COLO668 (cell line): ENCODE data around the gene MTARC2.

Experiments used
- DNase-seq: peaks from one replicate; lab custom pipeline; 2025; ENCODE audit not compliant: unreplicated experiment; lab: John Stamatoyannopoulos, UW

Gene MTARC2

DNA sequence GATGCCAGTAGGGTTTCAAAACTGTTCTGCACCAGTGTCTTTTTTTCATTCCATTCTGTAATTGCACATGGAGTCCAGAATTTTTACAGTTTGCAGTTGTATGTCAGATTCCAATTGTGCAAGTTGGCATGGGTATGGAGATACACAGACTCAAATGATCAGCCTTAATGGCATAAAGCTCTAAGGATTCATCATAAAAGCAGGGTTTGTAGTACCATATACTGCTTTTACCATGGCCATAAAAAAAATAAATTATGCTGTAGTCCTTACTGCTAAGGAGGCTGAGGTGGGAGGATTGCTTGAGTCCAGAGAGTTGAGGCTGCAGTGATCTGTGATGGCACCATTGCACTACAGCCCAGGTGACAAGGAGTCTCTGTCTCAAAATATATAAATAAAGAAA, 48.9 kb downstream of the MTARC2 start:
- no peak for DNase-seq

DNA sequence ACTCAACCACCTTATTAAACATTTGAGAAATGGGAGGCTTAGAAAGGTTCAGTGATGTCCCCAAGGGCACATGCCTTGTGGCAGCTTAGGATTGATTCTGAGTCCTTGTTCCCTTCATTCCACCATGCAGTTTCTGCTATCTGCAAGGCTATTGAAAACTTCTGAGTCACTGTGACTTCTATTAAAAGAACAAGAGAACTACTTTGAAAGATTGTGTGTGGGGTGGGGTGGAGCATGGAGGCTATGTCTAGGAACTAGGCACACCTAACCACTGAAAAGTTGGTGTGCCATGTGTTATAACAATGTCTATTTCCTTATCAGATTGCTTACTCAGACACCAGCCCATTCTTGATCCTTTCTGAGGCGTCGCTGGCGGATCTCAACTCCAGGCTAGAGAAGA, 49.4 kb downstream of the MTARC2 start:
- DNase-seq: no peak

DNA sequence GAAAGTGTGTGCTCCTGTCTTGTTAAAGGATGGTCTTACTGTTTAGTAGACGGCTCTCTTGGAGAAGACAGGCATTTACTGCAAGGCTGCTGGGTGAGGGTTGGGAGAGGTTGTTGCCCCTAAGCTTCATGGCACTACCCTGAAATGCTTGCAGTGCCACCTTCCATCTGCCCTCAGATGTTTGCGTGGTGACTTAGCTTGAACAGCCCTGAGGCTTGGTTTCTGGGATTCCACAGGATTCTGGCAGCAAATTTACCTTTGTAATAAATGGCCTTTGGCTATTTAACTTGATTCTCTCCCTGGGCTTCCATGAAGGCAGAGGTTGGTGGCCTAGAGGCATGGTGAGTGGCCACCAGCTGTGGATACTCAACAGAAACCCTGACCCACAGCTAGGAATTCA, 50.2 kb downstream of the MTARC2 start:
- no peak for DNase-seq

DNA sequence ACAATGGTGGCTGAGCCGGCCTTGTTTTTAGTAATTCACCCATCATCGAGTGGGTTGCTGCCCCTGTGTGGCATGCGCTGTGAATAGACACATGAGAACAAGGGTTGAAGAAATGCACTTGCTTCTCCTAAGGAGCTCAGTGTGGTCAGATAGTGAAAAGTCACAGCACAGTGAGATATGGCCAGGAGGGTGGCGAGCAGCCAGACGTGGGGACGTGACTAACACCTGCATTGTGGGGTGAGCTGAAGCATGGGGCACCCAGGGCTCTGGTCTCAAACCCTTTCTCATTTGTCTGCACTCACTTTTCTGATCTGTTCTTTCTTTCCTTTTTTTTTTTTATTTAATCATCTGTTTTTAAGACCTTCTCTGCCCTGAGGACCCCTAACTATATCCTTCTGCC, 52.1 kb downstream of the MTARC2 start:
- no peak for DNase-seq

DNA sequence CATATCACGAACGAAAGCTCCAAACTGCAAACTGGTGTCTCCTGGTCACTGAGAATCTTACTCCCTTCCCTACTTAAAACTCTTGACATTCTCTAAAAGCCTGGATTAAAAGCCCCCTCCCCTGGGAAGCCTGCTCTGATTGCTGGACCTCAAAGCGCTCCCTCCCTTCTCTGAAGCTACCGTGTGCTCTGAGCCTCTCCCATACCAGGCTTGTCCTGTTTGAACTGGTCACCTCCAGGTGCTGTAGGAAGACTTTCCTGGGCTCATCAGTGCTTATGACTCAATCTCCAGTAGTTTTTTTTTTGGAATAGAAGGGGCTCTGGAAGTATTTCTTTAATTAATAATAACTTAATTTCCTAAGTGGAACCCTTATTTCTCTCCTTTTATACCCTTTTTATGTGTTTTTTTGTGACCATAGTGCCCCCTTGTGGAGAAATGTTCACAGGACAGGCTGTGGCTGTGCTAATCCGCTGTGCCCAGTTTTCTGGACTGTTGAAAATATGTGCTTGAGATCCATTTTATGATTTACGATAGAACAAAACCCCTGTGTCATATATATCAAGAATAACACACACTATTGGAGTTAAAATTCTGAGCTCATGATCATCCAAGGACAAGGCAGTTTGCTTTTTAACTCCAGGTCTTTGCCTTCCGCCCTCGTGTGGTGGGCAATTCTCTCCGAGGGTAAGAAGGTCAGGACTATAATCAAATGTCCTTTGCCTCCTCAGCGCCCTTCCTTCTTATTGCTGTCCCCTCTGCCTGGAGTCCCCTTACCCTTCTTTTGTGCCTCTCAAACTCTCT, 55.5 kb downstream of the MTARC2 start:
- no peak for DNase-seq

DNA sequence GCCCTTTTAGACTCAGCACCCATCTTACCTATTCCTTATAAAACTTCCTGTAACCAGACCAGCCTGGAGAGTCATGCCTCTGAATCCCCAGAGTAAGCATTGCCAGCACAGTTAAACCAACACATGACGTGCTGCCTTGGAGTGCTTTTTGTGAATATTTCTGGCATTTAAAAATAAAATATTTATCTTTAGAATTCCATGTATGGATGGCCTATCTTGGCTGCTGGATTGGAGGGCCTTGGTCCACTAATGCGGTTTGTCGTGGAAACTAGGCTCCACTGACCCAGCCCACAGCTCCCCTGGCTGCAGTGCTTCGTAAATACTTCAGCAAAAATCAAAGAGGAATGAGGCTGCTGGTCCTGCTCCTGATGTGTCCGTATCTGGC, 56.1 kb downstream of the MTARC2 start:
- no peak for DNase-seq

DNA sequence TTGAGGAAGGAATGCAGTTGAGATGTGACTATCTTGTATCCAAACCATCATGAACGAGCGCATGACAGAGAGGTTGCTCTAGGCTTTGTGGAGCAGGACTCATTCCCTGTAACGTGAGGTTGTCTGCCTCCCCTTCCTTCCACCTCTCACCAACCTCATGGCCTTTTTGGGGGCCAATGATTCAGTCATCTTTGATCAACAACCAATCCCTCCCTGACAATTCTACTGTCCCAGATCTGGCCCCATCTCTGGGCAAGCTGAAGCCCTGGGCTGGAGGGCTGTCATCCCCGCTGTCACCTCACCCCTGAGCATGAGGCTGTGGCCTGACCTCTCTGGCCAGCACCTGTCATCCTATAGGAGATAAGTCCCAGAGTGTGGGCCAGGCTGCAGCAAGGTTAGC, 58.3 kb downstream of the MTARC2 start:
- DNase-seq: no peak

DNA sequence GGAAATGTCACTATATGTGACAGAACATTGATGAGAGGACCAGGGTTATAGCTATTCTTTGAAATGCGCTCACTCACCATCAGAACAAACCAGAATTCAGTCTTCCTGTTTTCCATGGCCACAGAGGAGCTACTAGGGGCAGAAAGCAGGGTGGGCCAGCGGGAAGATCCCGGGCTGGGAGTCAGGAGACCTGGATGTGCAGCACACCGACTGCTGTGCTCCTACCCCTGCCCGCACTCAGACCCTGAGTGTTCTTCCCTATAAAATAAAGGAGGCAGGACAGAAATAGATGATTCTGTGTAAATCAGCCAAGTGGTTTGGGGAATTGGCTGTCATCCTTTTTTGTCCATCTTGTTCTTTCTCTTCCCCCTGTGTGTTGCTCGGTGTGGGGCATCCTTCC, 59.6 kb downstream of the MTARC2 start:
- no peak for DNase-seq

DNA sequence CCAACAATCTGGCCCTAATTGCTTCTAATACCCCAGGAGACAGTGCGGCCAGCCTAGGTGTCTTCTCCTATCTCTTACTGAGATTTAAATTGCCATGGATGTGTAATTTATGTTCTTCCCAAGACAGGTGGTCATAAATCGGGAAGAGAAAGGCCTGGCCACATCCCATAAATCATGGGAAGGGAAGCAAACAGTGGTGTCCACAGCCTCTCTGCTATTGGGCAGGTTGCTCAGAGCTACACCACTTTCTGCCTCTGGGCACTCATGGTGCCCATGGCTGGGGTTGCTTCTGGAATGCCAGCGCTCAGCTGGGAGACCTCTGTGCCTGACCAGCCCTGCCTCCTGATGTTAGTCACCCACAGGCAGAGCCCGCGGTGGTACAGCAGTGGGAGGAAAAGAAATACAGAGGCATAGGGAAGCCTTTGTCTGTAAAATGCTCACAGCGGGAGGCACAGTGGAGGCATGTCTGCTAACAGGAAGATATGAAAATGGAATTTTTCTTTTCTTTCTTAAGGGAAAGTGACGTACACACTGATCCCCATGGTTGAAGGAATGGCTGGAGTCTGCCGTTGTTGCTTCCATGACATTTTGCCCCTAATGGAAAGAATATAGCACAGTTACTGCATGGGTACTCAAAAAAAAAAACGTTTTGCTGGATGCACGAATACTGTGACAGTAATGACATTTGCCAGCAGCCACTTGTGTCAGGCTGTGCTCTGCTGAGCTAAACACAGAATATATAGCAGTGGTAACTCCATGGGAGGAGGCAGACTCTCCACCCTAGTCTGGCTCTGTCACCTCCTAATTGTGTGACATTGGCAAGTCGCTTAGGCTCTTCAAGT, 60.4 kb downstream of the MTARC2 start:
- DNase-seq: no peak

DNA sequence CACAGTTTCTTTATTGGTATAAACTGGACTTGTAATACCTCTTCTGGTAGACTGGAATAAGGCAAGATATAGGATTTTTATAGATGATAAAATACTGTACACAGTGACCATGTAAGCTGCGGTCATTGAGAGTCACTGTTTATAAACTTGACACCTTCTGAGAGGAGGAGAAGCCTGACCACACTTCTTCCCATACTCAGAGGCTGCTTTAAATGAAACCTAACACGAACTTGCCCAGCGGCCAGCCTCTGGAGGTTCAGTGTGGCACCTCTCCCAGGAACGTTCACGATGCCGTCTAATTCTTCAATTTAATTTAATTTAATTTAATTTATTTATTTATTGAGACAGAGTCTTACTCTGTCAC, 61.0 kb downstream of the MTARC2 start:
- DNase-seq: no peak

DNA sequence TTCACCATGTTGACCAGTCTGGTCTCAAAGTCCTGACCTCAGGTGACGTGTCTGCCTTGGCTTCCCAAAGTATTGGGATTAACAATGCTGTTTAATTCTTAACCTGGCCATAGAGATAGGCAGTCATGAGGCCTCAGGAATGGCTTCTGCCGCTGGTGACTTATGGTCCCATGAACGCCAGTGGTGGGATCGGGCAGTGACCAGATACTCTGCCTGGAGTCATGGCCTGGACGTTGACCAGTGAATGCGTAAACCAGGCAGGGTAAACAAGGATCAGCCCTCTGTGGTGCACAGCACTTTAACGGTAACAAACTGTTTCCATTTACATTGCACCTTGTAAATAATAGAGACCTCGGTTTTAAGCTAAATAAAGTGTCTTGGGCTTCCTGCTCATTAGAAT, 61.6 kb downstream of the MTARC2 start:
- no peak for DNase-seq

DNA sequence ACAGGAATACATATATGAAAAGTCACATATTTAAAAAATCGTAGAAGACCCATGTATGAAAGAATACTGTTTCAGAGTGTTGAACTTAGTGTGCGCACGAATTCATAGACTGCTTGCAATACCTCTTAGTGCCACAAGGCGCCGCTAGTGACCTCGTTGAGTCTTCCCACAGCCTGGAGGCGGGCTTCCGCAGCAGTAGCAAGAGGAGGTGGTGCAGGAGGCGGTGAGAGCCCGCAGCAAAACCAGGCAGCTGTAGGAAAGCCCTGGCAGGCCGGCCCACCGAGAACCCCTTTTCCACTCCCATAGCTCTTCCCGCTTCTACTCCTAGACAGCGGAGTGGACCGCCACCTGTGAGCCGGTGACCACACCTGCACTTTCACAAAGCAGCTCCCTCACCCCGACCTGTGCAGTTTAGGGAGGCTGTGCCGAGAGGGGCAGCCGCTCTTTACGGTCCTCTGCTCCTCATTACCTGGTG, 62.1 kb downstream of the MTARC2 start:
- peak; percentile 69 for DNase-seq

DNA sequence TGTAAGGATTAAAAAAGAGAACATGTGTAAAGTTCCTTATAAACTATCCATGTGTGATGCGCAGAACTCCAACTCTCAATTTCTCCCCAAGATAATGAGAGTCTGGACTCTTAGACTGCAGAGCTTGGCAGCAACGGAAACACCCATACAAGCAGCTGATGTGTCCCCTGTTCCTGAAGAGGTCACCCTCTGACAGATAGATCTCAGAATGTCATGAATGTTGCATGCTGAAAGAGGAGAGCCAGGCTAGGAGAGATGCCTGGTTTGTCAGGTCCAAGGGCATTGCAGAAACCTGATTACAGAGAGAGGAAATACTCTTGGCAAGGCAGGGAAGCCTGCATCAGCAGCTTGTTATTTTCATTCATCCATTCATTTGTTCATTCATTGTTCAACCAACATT, 62.8 kb downstream of the MTARC2 start:
- no peak for DNase-seq

DNA sequence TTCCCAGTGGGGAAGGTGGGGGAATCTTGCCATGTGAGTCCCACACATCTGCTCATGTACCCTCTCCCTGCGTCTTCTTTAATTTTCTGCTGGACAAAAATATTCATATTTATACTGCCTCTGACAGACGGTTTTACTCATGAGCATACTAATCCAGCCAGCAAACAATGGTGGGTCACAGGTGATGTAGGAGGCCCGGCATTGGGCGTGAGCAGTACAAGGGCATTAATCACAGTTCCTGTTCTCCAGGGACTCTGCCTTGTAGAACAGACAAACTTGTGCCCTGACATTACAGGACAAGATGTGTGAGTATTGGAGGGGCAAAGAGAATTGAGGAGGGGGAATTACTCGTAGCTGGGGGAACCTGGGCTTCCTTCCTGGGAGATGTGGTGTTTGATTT, 63.6 kb downstream of the MTARC2 start:
- DNase-seq: no peak

DNA sequence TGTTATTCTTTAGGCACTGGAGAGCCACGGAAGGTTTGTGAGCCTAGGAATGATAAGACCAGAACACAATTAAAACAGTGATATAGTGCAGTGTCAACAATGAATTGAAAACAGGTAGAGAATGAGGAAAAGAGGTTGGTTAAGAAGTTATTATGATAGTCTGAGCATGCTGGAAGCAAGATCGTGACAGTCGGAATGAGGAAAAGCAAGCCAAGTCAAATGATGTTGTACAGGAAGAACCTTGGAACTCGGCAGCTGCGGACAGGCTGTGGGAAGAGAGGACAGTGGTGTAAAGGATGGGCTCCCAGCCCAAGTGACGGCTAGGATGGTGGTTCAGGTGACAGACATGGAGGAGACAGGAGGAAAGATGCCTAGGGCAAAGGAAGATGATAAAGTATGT, 64.2 kb downstream of the MTARC2 start:
- no peak for DNase-seq

DNA sequence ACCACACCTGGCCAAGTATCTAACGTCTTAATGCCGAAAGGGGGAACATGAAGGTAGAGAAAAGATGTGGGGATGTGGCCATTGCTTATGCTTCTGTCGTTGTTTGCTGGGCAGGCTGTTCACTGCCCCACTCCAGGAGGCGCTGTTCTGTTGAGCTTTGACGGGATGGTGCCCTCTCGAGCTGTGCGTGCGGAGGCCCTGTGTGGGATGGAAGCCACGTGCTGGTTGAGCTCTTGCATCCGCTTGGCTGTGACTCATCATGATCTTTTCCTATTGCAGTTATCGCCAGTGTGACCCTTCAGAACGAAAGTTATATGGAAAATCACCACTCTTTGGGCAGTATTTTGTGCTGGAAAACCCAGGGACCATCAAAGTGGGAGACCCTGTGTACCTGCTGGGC, 64.9 kb downstream of the MTARC2 start:
- no peak for DNase-seq

DNA sequence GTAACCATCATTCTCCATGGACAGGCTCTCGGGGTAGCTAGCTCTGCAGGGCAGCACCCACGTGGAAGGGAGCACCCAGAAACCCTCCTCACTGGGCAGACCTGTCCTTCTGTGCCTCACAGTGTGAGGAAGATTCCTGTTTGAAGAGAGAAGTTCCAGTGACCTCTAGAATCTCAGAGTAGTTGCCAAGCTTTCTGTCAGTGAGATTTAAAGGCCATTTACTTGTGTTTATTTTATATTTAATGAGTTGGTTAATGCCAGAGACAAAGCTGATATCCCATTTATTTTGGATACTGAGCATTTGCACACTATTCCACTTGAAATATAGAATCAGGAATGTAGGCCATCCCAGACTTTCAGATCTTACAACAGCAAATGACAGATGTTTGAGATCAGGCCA, 67.3 kb downstream of the MTARC2 start:
- no peak for DNase-seq

DNA sequence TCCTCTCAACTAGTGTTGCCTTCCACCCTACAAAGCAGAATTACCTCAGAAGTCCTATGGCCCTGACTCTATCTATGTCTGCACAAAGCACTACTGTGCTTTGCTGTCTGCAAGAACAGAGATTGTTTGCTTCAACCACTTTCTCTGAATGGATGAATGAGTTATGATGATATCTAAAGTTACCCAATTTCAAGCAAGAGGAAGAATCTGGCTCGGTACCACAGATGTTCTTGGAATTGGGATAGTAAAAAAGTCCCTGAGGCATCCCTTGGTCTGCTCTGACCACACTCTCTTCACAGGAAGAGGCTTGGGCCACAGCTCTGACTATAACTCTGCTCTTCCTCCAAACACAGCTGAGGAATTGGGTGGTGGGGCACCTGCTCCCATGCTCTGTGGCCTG, 69.8 kb downstream of the MTARC2 start:
- no peak for DNase-seq

DNA sequence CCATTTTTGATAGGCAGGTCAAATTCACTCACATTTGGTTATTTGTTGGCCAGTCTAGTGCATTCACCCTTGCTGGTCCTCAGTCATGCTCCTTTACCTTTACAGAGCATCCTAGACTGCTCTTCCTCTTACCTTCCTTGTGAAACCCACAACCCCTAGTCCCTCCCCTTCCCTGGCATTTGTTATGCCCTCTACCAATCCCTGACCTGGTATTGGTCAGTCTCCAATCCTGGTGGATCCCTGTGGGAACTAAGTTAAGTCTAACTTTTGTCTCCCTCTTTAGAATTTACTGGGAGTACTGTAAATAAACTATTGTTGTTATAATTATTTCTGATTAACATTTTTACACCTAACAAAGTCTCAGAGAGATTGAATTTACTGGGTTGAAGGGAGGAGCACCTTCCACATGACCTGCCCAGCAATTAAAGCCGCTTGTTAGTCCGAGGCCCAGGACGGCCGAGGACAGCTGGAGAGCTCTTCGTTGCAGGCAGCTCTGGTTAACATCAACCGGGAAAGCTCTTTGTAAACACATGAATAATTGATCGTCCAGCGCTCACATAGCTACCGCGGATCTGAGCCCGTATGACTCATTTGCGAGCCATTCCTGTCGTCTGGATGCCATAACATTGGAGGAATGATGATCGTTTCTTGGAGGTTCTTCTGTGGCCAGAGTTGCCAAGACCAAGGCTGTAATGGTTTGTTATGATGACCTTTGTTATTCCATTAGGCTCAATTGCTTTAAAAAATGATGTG, 70.5 kb downstream of the MTARC2 start:
- peak; percentile 80 for DNase-seq

DNA sequence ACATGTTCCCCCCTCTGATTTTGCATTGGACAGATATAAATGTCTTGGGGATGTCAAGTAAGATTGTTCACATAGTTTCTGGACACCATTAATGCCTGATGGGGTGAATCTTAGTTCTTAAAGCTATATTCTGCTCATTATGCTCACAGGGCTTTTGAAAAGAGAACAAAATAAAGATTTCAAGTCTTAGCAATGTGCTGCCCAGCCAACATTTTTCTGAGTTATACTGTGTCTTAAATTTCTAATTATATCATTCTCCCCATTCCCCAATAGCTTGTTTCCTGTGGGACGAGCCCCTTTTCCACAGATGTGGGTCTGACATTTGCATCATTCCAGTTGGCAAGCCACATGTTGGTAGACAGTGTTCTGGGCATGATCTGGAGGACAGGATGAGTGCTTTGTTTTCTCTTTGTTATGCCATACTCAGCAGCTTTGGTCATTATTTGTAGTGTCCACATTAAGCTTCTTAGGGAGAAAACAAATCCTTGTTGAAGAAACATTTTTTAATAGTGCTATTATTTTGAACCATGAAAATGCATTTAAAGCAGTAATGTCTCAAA, 71.4 kb downstream of the MTARC2 start:
- DNase-seq: no peak
